ENCODE data around the gene ENPP1. TPM values are rescaled to one million over a fixed set of nuclear protein-coding genes. Genes with fewer than 3 reads are reported as not detected.
A peak's percentile ranks its signal among the peaks of the same experiment; 100 is the strongest.
"Not testable (repeated sequence)": the region's sequence is repeated elsewhere in the genome, so short reads cannot be mapped to it uniquely, and the experiment has no call there.

The ENPP1 gene
- total and polyA plus RNA-seq, 2 donors (not counting 1 experiment from before 2014, with no cell fraction given), result 48.6 to 85.4 TPM

GRCh38 chr6:131854803-131855202 is 47.0 kb downstream of the ENPP1 start:
- Histone ChIP-seq H3K9ac (ENCODE audit: insufficient read depth, low read length) (no peak overlapping the region), H3K27ac (ENCODE audit: insufficient read depth, low read length) (no peak overlapping the region), H3K36me3 (ENCODE audit: control insufficient read depth, insufficient read depth, low read length) (peaks cover 3% of the 10 kb centered on the region), H3K27me3 (ENCODE audit: control insufficient read depth, insufficient read depth, low read length) (no peaks in the 10 kb centered on the region), H3K4me2 (ENCODE audit: extremely low read depth, insufficient read depth, low read length) (no peak overlapping the region), H3K79me2 (ENCODE audit: control insufficient read depth, insufficient read depth, low read length) (no peaks in the 10 kb centered on the region), H2AFZ (ENCODE audit: low read length) (no peak overlapping the region), H3K4me3 (replicated peaks in 1 of 4; ENCODE audit: control extremely low read depth in 1 of 4, insufficient read depth in 1 of 4, low read depth in 3 of 4, low read length in 4 of 4) (no peak overlapping the region), H3K9me3 (ENCODE audit: control insufficient read depth, insufficient read depth, low read depth, low read length) (no peaks in the 10 kb centered on the region), H3K4me1 (ENCODE audit: control insufficient read depth, extremely low read depth, insufficient read depth, low read length) (peaks cover 5% of the 10 kb centered on the region), H4K20me1 (ENCODE audit: control insufficient read depth, extremely low read depth, insufficient read depth, low read length) (no peaks in the 10 kb centered on the region)
- no peak for DNase-seq (ENCODE audit: low read depth in 2 of 2)
- TF ChIP-seq CTCF (conservative IDR thresholded peaks at IDR 0.05 in 1 of 2, IDR thresholded peaks at IDR 0.05 in 1 of 2; ENCODE audit: low read depth in 1 of 2, low read length in 2 of 2) (no peak), EZH2 (IDR thresholded peaks at IDR 0.05; ENCODE audit: low read length, missing control alignments) (no peak)

- H3K9me3 ChIP-seq (ENCODE audit: control insufficient read depth, insufficient read depth, low read depth, low read length), result no peaks in the 10 kb centered on the region
- no peak overlapping the region for H2AFZ ChIP-seq (ENCODE audit: low read length)
- H3K36me3 ChIP-seq (ENCODE audit: control insufficient read depth, insufficient read depth, low read length), result no peaks in the 10 kb centered on the region
- H3K27ac ChIP-seq (ENCODE audit: insufficient read depth, low read length), result peak overlapping the region; percentile 56
- DNase-seq (ENCODE audit: low read depth in 2 of 2), result peak; percentile 60 to 93
- H4K20me1 ChIP-seq (ENCODE audit: control insufficient read depth, extremely low read depth, insufficient read depth, low read length), result no peaks in the 10 kb centered on the region
- peaks cover 5% of the 10 kb centered on the region for H3K4me1 ChIP-seq (ENCODE audit: control insufficient read depth, extremely low read depth, insufficient read depth, low read length)
- no peak overlapping the region for H3K4me2 ChIP-seq (ENCODE audit: extremely low read depth, insufficient read depth, low read length)
- no peak overlapping the region for H3K9ac ChIP-seq (ENCODE audit: insufficient read depth, low read length)
- H3K4me3 ChIP-seq (replicated peaks in 1 of 4; ENCODE audit: control extremely low read depth in 1 of 4, insufficient read depth in 1 of 4, low read depth in 3 of 4, low read length in 4 of 4), result no peak overlapping the region
- H3K79me2 ChIP-seq (ENCODE audit: control insufficient read depth, insufficient read depth, low read length), result no peaks in the 10 kb centered on the region
- TF ChIP-seq CTCF (conservative IDR thresholded peaks at IDR 0.05 in 1 of 2, IDR thresholded peaks at IDR 0.05 in 1 of 2; ENCODE audit: low read depth in 1 of 2, low read length in 2 of 2) (no peak), EZH2 (IDR thresholded peaks at IDR 0.05; ENCODE audit: low read length, missing control alignments) (no peak)
- no peaks in the 10 kb centered on the region for H3K27me3 ChIP-seq (ENCODE audit: control insufficient read depth, insufficient read depth, low read length)
These were observed 51.1 kb downstream of the ENPP1 start for GRCh38 chr6:131858765-131859415.

- not testable (repeated sequence) for H3K9me3 ChIP-seq (ENCODE audit: control insufficient read depth, insufficient read depth, low read depth, low read length); H3K79me2 ChIP-seq (ENCODE audit: control insufficient read depth, insufficient read depth, low read length); H3K4me3 ChIP-seq (replicated peaks in 1 of 4; ENCODE audit: control extremely low read depth in 1 of 4, insufficient read depth in 1 of 4, low read depth in 3 of 4, low read length in 4 of 4); H3K9ac ChIP-seq (ENCODE audit: insufficient read depth, low read length); H3K36me3 ChIP-seq (ENCODE audit: control insufficient read depth, insufficient read depth, low read length); H3K4me1 ChIP-seq (ENCODE audit: control insufficient read depth, extremely low read depth, insufficient read depth, low read length); H3K27ac ChIP-seq (ENCODE audit: insufficient read depth, low read length); H2AFZ ChIP-seq (ENCODE audit: low read length); H3K27me3 ChIP-seq (ENCODE audit: control insufficient read depth, insufficient read depth, low read length); H3K4me2 ChIP-seq (ENCODE audit: extremely low read depth, insufficient read depth, low read length); H4K20me1 ChIP-seq (ENCODE audit: control insufficient read depth, extremely low read depth, insufficient read depth, low read length)
- DNase-seq (ENCODE audit: low read depth in 2 of 2), result peak in 1 of 2 donors; percentile 37
These were observed 51.8 kb downstream of the ENPP1 start for GRCh38 chr6:131859658-131860057.
